HepG2 (cell line): Measurements from ENCODE around the gene GSG1. TPM values are rescaled to one million over a fixed set of nuclear protein-coding genes. Genes with fewer than 3 reads are reported as not detected.
A peak's percentile ranks its signal among the peaks of the same experiment; 100 is the strongest.

ENCODE experiments used
- ATF7-NPFF ChIP-seq: sonication (generic); formaldehyde crosslinking; IDR thresholded peaks from 2 replicates; pipeline ENCODE4 v1.8.1; 2023; ENCODE audit warnings: mild to moderate bottlenecking, low read depth, missing genetic modification reagents, moderate library complexity
- BCL6 ChIP-seq: IDR thresholded peaks from 2 replicates; pipeline ENCODE4 v1.6.1; 2016; ENCODE audit warnings: missing genetic modification reagents, missing compliant biosample characterization
- CENPX ChIP-seq: sonication (generic); formaldehyde crosslinking; IDR thresholded peaks from 2 replicates; pipeline ENCODE4 v1.9.0; 2021; ENCODE audit warnings: mild to moderate bottlenecking, missing genetic modification reagents, moderate library complexity
- ELF3 ChIP-seq: IDR thresholded peaks from 2 replicates; pipeline ENCODE4 v1.6.1; 2016; ENCODE audit warnings: missing genetic modification reagents, missing compliant biosample characterization
- GATAD1 ChIP-seq: IDR thresholded peaks from 2 replicates; pipeline ENCODE4 v1.6.1; 2016; ENCODE audit warnings: missing genetic modification reagents, missing compliant biosample characterization
- GTF2F1 ChIP-seq: fragments of 150-350 bp; IDR thresholded peaks from 2 replicates; pipeline ENCODE4 v1.6.1; 2014; ENCODE audit warnings: low read length
- KMT2A ChIP-seq: sonication (generic); formaldehyde crosslinking; IDR thresholded peaks from 2 replicates; pipeline ENCODE4 v1.4.0; 2020; ENCODE audit warnings: missing genetic modification reagents
- MEF2D ChIP-seq: sonication (generic); formaldehyde crosslinking; IDR thresholded peaks from 2 replicates; pipeline ENCODE4 v1.5.1; 2020; ENCODE audit warnings: mild to moderate bottlenecking, missing genetic modification reagents
- NKX3-1 ChIP-seq: sonication (generic); formaldehyde crosslinking; IDR thresholded peaks from 2 replicates; pipeline ENCODE4 v1.5.0; 2020; ENCODE audit warnings: missing genetic modification reagents
- PAX8 ChIP-seq: sonication (generic); formaldehyde crosslinking; IDR thresholded peaks from 2 replicates; pipeline ENCODE4 v1.8.0; 2022; ENCODE audit warnings: mild to moderate bottlenecking, missing genetic modification reagents, borderline replicate concordance
- RFXAP ChIP-seq: sonication (generic); formaldehyde crosslinking; IDR thresholded peaks from 2 replicates; pipeline ENCODE4 v1.4.0; 2020; ENCODE audit warnings: missing genetic modification reagents, borderline replicate concordance
- RXRB ChIP-seq: IDR thresholded peaks from 2 replicates; pipeline ENCODE4 v1.6.1; 2016; ENCODE audit warnings: borderline replicate concordance, missing genetic modification reagents, missing compliant biosample characterization
- SMYD3 ChIP-seq: sonication (generic); formaldehyde crosslinking; IDR thresholded peaks from 2 replicates; pipeline ENCODE4 v1.8.1; 2023; ENCODE audit warnings: mild to moderate bottlenecking, missing genetic modification reagents
- SP2 ChIP-seq: sonication (generic); formaldehyde crosslinking; IDR thresholded peaks from 2 replicates; pipeline ENCODE4 v1.5.1; 2020; ENCODE audit warnings: mild to moderate bottlenecking, missing genetic modification reagents
- TCF7L2 ChIP-seq: IDR thresholded peaks from 2 replicates; pipeline ENCODE4 v1.6.1; 2011; ENCODE audit warnings: mild to moderate bottlenecking, low read depth, low read length, moderate library complexity
- ZNF660 ChIP-seq: sonication (generic); formaldehyde crosslinking; IDR thresholded peaks from 2 replicates; pipeline ENCODE4 v1.5.1; 2020; ENCODE audit warnings: mild to moderate bottlenecking, low read depth, missing genetic modification reagents, borderline replicate concordance
- ZNF788 ChIP-seq: sonication (generic); formaldehyde crosslinking; IDR thresholded peaks from 2 replicates; pipeline ENCODE4 v1.5.0; 2020; ENCODE audit warnings: mild to moderate bottlenecking, missing genetic modification reagents, borderline replicate concordance
- ZNF879 ChIP-seq: sonication (generic); formaldehyde crosslinking; IDR thresholded peaks from 2 replicates; pipeline ENCODE4 v1.8.1; 2023; ENCODE audit warnings: missing genetic modification reagents
- ZSCAN12 ChIP-seq: sonication (generic); formaldehyde crosslinking; IDR thresholded peaks from 2 replicates; pipeline ENCODE4 v1.9.0; 2021; ENCODE audit warnings: mild to moderate bottlenecking, missing genetic modification reagents
- ZSCAN25 ChIP-seq: sonication (generic); formaldehyde crosslinking; IDR thresholded peaks from 2 replicates; pipeline ENCODE4 v1.8.0; 2022; ENCODE audit warnings: mild to moderate bottlenecking, missing genetic modification reagents
- polyA plus RNA-seq, 8 experiments: library from polyadenylated mRNA; depleted of rRNA in 3 of 8; stranded (reverse) in 7 of 8; unstranded in 1 of 8; fragments of >200 nt; fragmentation: Illumina TruSeq in 4 of 8; extraction: Trizol in 4 of 8; gene quantifications; 2 replicates each; pipeline versions ENCODE4 v1.2.1 to v1.2.3, GENCODE V29; 2011 to 2016; ENCODE audit warnings: low read depth in 4 of 8, missing spikeins in 1 of 8, mixed read lengths in 1 of 8; ENCODE audit not compliant: insufficient read depth in 1 of 8
- total RNA-seq, 5 experiments: library from RNA; depleted of rRNA; stranded (reverse); fragments of >200 nt; fragmentation: Illumina TruSeq; extraction: Trizol; gene quantifications; 2 replicates each; pipeline ENCODE4 v1.2.3, GENCODE V29; 2016; ENCODE audit warnings: low read depth in 1 of 5
- TF ChIP-seq, protein P1 (sequence below): sonication (generic); formaldehyde crosslinking; IDR thresholded peaks from 2 replicates; pipeline ENCODE4 v1.5.1; 2020; ENCODE audit warnings: mild to moderate bottlenecking, missing genetic modification reagents, borderline replicate concordance
- TF ChIP-seq, protein P2 (sequence below): sonication (generic); formaldehyde crosslinking; IDR thresholded peaks from 2 replicates; pipeline ENCODE4 v1.4.0; 2020; ENCODE audit warnings: mild to moderate bottlenecking, missing genetic modification reagents
- TF ChIP-seq, protein P3 (sequence below): sonication (generic); formaldehyde crosslinking; IDR thresholded peaks from 2 replicates; pipeline ENCODE4 v1.5.0; 2020; ENCODE audit warnings: mild to moderate bottlenecking, low read depth, missing genetic modification reagents, borderline replicate concordance

The GSG1 gene
- total and polyA plus RNA-seq, 2 of the 13 experiments (the other 11 are each of a cell fraction or from before 2014, with no cell fraction given): not detected

DNA sequence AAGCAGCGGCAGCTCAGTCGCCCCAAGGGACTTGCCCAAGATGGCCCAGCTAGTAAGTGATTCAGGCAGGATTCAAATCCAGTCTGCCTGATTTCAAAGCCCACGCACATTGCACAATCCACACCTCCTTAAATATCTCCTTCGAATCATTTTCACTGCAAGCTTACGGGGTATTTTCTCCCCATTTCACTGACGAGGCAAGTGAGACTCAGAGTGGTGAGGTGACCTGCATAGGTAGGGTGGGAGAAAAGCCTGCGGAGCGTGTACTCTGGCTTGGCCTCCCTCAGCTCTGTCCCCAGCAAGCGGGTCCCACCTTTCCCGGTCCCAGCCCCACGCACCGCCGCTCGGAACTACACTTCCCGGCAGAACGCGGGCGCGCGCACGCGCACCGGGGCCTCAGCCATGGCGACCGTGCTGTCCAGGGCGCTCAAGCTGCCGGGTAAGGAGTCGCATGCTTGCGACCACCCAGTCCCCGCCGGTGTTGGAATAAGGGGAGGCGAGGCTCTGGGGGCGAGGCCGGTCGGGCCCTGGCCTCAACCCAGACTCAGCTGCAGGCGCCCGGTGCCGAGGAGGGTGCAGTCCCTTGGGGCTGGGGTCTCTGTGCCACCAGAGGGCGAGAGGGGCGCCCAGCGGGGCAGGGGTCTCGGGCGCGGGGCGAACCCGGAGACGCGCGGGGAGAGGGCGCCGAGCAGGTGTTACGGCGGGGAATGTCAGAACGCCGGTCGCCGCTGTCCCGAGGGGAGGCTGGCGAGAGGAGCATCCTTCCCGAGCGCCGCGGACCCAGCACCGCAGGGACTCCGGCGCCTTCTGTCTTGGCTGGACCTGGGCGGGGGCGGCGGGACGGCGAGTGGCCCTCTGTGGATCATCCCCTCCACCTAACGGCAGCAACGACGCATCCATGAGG, 59.2 kb downstream of the GSG1 start, which contains the start of gene FAM234B (continued):
- TF ChIP-seq, protein P1, sequence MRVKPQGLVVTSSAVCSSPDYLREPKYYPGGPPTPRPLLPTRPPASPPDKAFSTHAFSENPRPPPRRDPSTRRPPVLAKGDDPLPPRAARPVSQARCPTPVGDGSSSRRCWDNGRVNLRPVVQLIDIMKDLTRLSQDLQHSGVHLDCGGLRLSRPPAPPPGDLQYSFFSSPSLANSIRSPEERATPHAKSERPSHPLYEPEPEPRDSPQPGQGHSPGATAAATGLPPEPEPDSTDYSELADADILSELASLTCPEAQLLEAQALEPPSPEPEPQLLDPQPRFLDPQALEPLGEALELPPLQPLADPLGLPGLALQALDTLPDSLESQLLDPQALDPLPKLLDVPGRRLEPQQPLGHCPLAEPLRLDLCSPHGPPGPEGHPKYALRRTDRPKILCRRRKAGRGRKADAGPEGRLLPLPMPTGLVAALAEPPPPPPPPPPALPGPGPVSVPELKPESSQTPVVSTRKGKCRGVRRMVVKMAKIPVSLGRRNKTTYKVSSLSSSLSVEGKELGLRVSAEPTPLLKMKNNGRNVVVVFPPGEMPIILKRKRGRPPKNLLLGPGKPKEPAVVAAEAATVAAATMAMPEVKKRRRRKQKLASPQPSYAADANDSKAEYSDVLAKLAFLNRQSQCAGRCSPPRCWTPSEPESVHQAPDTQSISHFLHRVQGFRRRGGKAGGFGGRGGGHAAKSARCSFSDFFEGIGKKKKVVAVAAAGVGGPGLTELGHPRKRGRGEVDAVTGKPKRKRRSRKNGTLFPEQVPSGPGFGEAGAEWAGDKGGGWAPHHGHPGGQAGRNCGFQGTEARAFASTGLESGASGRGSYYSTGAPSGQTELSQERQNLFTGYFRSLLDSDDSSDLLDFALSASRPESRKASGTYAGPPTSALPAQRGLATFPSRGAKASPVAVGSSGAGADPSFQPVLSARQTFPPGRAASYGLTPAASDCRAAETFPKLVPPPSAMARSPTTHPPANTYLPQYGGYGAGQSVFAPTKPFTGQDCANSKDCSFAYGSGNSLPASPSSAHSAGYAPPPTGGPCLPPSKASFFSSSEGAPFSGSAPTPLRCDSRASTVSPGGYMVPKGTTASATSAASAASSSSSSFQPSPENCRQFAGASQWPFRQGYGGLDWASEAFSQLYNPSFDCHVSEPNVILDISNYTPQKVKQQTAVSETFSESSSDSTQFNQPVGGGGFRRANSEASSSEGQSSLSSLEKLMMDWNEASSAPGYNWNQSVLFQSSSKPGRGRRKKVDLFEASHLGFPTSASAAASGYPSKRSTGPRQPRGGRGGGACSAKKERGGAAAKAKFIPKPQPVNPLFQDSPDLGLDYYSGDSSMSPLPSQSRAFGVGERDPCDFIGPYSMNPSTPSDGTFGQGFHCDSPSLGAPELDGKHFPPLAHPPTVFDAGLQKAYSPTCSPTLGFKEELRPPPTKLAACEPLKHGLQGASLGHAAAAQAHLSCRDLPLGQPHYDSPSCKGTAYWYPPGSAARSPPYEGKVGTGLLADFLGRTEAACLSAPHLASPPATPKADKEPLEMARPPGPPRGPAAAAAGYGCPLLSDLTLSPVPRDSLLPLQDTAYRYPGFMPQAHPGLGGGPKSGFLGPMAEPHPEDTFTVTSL (CRISPR knock-in tag): no peak
- peak; percentile 72; the same call in 1 of the 2 replicates for TF ChIP-seq GATAD1 (CRISPR knock-in tag)
- no peak for TF ChIP-seq SMYD3 (CRISPR knock-in tag)
- TF ChIP-seq PAX8: no peak; the same call in 1 of the 2 replicates
- peak; percentile 64; the same call in 1 of the 2 replicates for TF ChIP-seq ZNF788 (CRISPR knock-in tag)
- TF ChIP-seq ELF3: peak; percentile 19; the same call in 1 of the 2 replicates
- TF ChIP-seq CENPX: no peak
- TF ChIP-seq, protein P2, sequence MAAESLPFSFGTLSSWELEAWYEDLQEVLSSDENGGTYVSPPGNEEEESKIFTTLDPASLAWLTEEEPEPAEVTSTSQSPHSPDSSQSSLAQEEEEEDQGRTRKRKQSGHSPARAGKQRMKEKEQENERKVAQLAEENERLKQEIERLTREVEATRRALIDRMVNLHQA (CRISPR knock-in tag): no peak
- 0 out of 2 replicates have a peak, but pooled peaks have one; percentile 56 for TF ChIP-seq MEF2D (CRISPR knock-in tag)
- no peak; the same call in 1 of the 2 replicates for TF ChIP-seq ZNF879 (CRISPR knock-in tag)
- TF ChIP-seq NKX3-1 (CRISPR knock-in tag): no peak
- TF ChIP-seq ATF7-NPFF (CRISPR knock-in tag): no peak; the same call in 1 of the 2 replicates
- TF ChIP-seq, protein P3, sequence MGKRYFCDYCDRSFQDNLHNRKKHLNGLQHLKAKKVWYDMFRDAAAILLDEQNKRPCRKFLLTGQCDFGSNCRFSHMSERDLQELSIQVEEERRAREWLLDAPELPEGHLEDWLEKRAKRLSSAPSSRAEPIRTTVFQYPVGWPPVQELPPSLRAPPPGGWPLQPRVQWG (CRISPR knock-in tag): no peak
- no peak for TF ChIP-seq BCL6 (CRISPR knock-in tag)
- no peak for TF ChIP-seq SP2 (CRISPR knock-in tag)
- no peak for TF ChIP-seq ZSCAN25
- TF ChIP-seq ZSCAN12 (CRISPR knock-in tag): no peak
- no peak for TF ChIP-seq RXRB (CRISPR knock-in tag)
- TF ChIP-seq KMT2A: peak; percentile 77
- TF ChIP-seq TCF7L2: no peak
- TF ChIP-seq ZNF660 (CRISPR knock-in tag): no peak
- peak; percentile 36; the same call in 1 of the 2 replicates for TF ChIP-seq RFXAP (CRISPR knock-in tag)
- no peak for TF ChIP-seq GTF2F1
